ENCODE measurements around the gene FGA. TPM values are rescaled to one million over a fixed set of nuclear protein-coding genes. Genes with fewer than 3 reads are reported as not detected.

Gene FGA
- total and polyA plus RNA-seq, 10 of the 15 experiments (the other 5 are each of a cell fraction or from before 2014, with no cell fraction given): 3.6 TPM; not detected in 9

GRCh38 chr4:154551872-154552686 lies 38.5 kb downstream of the FGA start:
- no peak overlapping the region for H3K27ac ChIP-seq (ENCODE audit: control insufficient read depth, insufficient read depth)
- WGBS (ENCODE audit: insufficient coverage, insufficient replicate concordance, low lambda C conversion rate, missing lambda C conversion rate): 22% methylated on average over 6 of the region's 6 CpGs
- H3K27me3 ChIP-seq (replicated peaks in 1 of 2; ENCODE audit: control insufficient read depth in 2 of 2, insufficient read depth in 2 of 2, low read length in 1 of 2): no peaks in the 10 kb centered on the region
- H2AFZ ChIP-seq (ENCODE audit: control insufficient read depth, low read depth, low read length): peak overlapping the region; percentile 28; the same call in 1 of the 2 replicates
- ATAC-seq (peak; percentile 64), DNase-seq (ENCODE audit: low read depth, low spot score) (peak; percentile 28), FAIRE-seq (peak; percentile 73)
- H3K36me3 ChIP-seq (ENCODE audit: control insufficient read depth in 2 of 2, insufficient read depth in 2 of 2, low read length in 1 of 2): peaks cover 0 to 2% of the 10 kb centered on the region in 2 experiments; a peak in 1 of 4 replicates
- H3K4me1 ChIP-seq (ENCODE audit: control insufficient read depth, insufficient read depth, low read length): peaks cover 3% of the 10 kb centered on the region; the same call in 1 of the 2 replicates
- no peaks in the 10 kb centered on the region for H4K20me1 ChIP-seq (ENCODE audit: control insufficient read depth, insufficient read depth)
- H3K79me2 ChIP-seq (ENCODE audit: control insufficient read depth, insufficient read depth, low read length): peaks cover 22% of the 10 kb centered on the region
- no peaks in the 10 kb centered on the region for H3K9me3 ChIP-seq (replicated peaks; ENCODE audit: control insufficient read depth, insufficient read depth, low read length)
- intact Hi-C loops (cut with micrococcal nuclease; ENCODE audit: unreplicated experiment) (loop anchor here (1.0 to 5.0 kb wide), 4 partner anchors 66 to 815 kb away; no protein-coding TSS in a partner anchor), in situ Hi-C loops (cut with MboI) (loop anchor here (5.0 kb wide), 2 partner anchors 65 to 820 kb away; no protein-coding TSS in a partner anchor)
- ChIA-PET RAD21 (ENCODE audit: unreplicated experiment) (interaction anchor here (0.7 to 2.7 kb wide), 8 partner anchors 23 to 824 kb away, joined by 3 to 39 read pairs (median 4); no protein-coding TSS in a partner anchor), SMC1A (ENCODE audit: uncharacterized antibody, unreplicated experiment) (interaction anchor here (1.0 to 7.0 kb wide), 3 partner anchors 16 to 81 kb away, joined by 3 to 119 read pairs (median 4); no protein-coding TSS in a partner anchor), POLR2A (no interaction called here), CTCF (interaction anchor here (0.5 to 18.3 kb wide), 22 partner anchors 7 to 825 kb away, joined by 3 to 796 read pairs (median 4); partner anchors contain the start of genes FGB, FGG and MAP9)
- H3K9ac ChIP-seq (ENCODE audit: control insufficient read depth, insufficient read depth, low read length): no peak overlapping the region
- no peak overlapping the region for H3K4me3 ChIP-seq
- no TSS peak for BruUV-seq (replicated peaks)
- H3K4me2 ChIP-seq (ENCODE audit: control insufficient read depth, insufficient read depth): no peak overlapping the region
- TF ChIP-seq YY1 (IDR thresholded peaks at IDR 0.05; ENCODE audit: low read depth, low read length) (peak; percentile 62; the same call in 1 of the 2 replicates), RAD21 (IDR thresholded peaks at IDR 0.05; ENCODE audit: insufficient read depth, low read depth, low read length) (peak; percentile 94), HDAC2 (IDR thresholded peaks at IDR 0.05) (no peak), CTCF (IDR thresholded peaks at IDR 0.05 in 2 of 3, conservative IDR thresholded peaks at IDR 0.05 in 1 of 3; ENCODE audit: control insufficient read depth in 2 of 3, extremely low read depth in 1 of 3, insufficient read depth in 1 of 3, low read depth in 3 of 3, low read length in 3 of 3) (peak; percentile 79 to 82 (median 79)), SMC3 (IDR thresholded peaks at IDR 0.05; ENCODE audit: borderline replicate concordance, low read length) (peak; percentile 74; the same call in 1 of the 2 replicates), NFYA (IDR thresholded peaks at IDR 0.05; ENCODE audit: borderline replicate concordance, low read depth, low read length) (no peak), ATF7 (IDR thresholded peaks at IDR 0.05; ENCODE audit: low read depth) (peak; percentile 68), TCF7 (IDR thresholded peaks at IDR 0.05; ENCODE audit: borderline replicate concordance) (no peak)
- TF ChIP-seq, protein P1, sequence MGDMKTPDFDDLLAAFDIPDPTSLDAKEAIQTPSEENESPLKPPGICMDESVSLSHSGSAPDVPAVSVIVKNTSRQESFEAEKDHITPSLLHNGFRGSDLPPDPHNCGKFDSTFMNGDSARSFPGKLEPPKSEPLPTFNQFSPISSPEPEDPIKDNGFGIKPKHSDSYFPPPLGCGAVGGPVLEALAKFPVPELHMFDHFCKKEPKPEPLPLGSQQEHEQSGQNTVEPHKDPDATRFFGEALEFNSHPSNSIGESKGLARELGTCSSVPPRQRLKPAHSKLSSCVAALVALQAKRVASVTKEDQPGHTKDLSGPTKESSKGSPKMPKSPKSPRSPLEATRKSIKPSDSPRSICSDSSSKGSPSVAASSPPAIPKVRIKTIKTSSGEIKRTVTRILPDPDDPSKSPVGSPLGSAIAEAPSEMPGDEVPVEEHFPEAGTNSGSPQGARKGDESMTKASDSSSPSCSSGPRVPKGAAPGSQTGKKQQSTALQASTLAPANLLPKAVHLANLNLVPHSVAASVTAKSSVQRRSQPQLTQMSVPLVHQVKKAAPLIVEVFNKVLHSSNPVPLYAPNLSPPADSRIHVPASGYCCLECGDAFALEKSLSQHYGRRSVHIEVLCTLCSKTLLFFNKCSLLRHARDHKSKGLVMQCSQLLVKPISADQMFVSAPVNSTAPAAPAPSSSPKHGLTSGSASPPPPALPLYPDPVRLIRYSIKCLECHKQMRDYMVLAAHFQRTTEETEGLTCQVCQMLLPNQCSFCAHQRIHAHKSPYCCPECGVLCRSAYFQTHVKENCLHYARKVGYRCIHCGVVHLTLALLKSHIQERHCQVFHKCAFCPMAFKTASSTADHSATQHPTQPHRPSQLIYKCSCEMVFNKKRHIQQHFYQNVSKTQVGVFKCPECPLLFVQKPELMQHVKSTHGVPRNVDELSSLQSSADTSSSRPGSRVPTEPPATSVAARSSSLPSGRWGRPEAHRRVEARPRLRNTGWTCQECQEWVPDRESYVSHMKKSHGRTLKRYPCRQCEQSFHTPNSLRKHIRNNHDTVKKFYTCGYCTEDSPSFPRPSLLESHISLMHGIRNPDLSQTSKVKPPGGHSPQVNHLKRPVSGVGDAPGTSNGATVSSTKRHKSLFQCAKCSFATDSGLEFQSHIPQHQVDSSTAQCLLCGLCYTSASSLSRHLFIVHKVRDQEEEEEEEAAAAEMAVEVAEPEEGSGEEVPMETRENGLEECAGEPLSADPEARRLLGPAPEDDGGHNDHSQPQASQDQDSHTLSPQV (IDR thresholded peaks at IDR 0.05): 0 out of 2 replicates have a peak, but pooled peaks have one; percentile 41

All from GM12878 (cell line).